T-helper 2 cell treated with Interferon-gamma antibody and Interleukin-4, amounts not matched to agents 100 ng/mL and 5 ng/mL, for 36 hours (primary cell): ENCODE data around the gene PCSK4. TPM values are rescaled to one million over a fixed set of nuclear protein-coding genes. Genes with fewer than 3 reads are reported as not detected.

ENCODE experiments used
- intact Hi-C: fragments of 100-400 bp; cut with micrococcal nuclease; formaldehyde crosslinking; loops from one replicate; pipeline ENCODE4 v1.15.1; 2023
- total RNA-seq: library from RNA; stranded (reverse); gene quantifications from 2 replicates; pipeline ENCODE4 v1.2.3, GENCODE V29; 2022

PCSK4 gene
- total RNA-seq, 1 donor from 2014 or later: 2.2 TPM

DNA sequence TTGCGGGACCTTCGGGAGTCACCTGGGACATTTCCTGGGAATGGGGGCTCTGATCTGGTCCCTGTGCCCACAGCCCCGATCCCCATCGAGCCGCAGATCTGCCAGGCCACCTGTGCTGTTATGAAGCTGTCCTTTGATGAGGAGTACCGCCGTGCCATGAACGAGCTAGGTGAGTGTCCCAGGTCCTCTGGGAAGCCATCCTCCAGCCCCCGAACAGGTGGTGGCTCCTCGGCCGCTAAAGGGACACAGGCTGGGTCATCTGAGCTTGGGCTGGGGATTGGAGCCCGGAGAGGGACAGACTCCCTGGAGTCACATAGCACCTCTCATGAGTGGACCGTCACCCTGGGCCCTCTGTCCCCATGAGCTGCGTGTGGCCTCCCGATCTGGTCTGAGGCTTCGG, 32.3 kb downstream of the PCSK4 start:
- intact Hi-C loops: no loop called here

- intact Hi-C loops: no loop called here
These were observed 33.0 kb downstream of the PCSK4 start for GRCh38 chr19:1457031-1457739.

- intact Hi-C loops: no loop called here
These were observed 33.8 kb downstream of the PCSK4 start for GRCh38 chr19:1456121-1456900.

GRCh38 chr19:1455336-1456120, 34.6 kb downstream of the PCSK4 start:
- intact Hi-C loops: no loop called here

- intact Hi-C loops: no loop called here
These were observed 35.2 kb downstream of the PCSK4 start for GRCh38 chr19:1455002-1455335.

DNA sequence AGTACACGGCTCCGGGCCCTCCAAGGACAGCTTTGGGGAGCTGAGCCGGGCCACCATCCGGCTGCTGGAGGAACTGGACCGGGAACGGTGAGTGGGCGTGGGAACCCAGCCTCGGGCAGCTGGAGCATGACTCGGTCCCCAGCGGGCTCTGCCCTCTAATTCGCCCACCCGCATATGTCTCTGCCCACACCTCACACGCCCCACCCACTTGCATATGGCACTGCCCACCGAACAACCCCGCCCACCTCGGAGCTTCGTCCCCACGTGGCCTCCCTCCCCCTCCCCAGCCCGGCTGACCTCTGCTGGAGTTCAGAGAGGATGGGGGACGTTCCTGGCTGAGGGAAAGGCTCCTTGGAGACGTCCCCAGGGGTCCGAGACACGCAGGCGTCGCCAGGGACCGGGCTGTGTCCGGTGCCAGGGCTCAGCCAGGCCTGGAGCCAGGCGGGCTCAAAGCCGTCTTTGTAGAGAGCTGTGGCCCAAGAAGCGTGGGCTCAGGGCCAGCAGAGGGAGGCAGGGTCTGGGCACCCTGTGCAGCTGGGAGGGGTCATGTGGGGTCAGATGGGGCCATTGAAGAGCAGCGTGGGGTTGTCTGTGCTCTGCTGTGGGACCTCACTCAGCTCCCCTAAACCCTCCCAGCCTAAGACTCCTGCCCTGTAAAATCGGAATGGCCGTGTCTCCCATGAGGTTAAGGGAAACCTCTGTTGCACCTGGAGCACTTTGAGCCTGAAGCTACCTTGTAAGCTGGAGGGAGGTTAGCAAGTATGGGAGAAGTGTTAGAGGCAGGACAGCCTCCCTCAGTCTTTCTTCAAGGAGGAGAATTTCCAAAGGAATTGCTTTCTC, 36.4 kb downstream of the PCSK4 start:
- intact Hi-C loops: no loop called here

DNA sequence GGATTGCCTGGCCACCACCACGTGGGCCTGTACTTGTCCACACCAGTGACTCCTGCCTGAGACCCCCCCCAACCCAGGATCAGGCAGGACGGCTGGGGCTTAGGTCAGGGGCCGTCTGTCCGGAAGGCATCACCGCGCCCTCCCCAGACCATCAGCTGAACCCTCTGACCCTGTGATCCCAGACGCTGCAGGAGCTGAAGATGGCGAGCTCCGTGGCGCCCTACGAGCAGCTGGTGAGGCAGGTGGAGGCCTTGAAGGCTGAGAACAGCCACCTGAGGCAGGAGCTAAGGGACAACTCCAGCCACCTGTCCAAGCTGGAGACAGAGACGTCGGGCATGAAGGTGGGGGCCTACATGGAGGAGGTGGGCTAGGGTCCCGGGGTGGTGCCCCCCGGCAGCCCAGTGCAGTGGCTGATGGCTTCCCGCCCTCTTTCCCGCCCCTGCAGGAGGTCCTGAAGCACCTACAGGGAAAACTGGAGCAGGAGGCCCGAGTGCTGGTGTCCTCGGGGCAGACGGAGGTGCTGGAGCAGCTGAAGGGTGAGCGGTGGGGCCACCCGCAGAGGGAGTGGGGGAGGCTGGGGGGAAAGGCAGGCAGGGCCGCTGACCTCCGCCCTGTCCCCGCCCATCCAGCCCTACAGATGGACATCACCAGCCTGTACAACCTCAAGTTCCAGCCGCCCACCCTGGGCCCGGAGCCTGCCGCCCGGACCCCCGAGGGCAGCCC, 37.2 kb downstream of the PCSK4 start:
- intact Hi-C loops: no loop called here

DNA sequence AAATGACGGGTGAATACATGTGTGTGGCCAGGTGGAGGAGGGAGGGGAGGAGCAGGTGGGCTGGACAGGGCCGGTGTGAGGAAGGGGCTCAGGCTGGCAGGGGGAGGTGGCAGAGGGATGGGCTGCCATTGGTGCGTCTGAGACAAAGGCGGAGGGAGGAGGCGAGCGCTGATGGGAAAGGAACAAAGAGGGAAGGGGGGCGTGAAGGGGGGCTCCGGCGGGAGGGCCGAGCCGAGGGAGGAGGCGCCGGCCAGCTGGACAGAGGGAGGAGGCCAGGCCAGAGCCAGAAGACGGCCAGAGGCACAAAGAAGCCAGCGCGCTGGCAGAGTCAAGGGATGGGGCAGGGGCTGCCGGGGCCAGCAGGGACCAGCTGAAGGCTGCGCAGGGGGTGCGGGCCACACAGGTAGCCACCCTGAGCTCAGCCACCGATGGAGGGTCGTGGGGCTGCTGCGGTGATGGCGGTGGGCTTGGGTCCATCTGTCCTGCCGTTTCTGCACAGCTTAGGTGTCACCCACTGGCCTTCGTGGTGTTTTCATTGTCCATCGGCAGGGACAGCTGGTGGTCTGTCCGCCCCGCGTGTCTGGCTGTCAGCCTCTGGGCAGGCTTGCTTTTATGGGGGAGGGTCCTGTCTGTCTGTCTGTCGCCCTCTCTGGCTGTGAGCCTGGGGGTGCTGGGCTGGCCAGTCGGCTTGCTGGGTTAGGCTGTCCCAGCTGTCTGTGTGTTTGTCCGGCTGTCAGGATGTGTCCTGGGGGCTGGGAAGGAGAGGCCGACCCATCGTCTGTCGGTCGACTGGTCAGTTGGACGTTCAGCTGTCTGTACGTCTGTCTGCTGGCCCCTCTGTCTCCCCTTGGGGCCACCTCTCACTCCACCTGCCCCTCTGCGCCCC, 38.0 kb downstream of the PCSK4 start:
- intact Hi-C loops: no loop called here

DNA sequence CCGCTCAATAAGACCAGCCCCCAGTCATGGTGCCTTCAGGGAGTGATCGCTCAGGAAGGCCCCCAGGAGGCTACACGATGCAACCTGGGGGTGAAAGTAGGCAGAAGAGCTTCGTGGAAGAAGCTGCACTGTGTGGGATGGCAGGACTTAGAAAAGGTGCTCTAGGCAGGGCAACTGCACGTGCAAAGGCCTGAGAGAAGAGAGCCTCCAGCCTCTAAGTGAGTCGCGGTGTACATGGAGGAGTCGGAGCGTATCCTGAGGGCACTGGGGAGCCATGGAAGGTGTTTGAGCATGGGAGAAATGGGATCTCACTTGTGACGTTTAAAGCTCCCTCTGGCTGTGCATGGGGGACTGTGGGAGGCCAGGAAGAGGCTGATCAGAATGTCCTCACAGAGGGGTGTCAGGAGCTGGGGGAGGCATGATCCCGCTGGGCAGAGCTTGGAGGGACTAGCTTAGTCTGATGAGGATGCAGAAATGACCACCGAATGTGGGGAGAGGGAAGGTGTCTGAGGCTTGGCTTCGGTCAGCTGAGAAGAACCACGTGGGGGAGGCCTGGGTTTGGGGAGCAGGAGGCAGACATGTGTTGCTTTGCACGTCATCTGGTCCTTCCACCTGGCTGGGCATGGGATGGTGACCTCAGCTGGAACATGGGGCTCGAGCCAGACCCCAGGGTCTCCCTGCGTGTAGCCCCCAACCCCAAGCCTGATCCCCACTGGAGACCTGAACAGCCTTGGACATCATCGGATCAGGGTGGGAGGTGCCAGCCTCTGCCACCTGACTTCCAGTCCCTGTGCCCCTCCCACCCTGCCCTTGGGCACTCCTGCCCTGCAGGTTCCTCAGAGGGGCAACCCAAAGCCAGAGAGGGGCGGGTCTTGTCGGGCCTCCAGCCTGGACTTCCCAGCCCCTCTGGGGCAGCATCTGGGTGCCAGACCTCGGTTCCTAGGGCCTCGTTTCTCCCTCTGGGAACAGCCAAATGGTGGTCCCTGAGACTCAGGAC, 39.1 kb downstream of the PCSK4 start:
- intact Hi-C loops: no loop called here

- intact Hi-C loops: no loop called here
These were observed 40.4 kb downstream of the PCSK4 start, which contains the start of gene APC2 for GRCh38 chr19:1449467-1450442. Gene APC2 (plus strand): TSS chr19:1450121. CDS start chr19:1453002, 2,881 bp downstream.

GRCh38 chr19:1447944-1448343, 42.2 kb downstream of the PCSK4 start:
- intact Hi-C loops: no loop called here

DNA sequence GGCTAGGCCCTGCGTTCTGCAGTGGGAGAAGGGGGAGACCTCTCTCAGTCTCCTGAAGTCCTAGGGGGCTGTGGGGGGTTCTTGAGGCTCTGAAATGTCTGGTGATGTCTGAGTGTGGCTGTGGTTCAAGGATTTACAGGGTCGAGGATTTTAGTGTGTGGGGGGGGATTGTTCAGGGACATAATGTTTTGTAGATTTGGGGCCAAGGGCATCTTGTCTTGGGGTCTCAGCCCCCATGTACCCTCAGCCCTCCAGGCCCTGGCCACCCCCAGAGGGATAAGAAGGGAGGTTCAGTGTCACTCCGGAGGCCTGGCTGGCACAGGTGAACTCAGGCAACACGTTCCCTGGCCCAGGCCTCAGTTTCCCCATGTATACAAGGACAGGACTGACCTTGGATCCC, 42.6 kb downstream of the PCSK4 start:
- intact Hi-C loops: no loop called here

DNA sequence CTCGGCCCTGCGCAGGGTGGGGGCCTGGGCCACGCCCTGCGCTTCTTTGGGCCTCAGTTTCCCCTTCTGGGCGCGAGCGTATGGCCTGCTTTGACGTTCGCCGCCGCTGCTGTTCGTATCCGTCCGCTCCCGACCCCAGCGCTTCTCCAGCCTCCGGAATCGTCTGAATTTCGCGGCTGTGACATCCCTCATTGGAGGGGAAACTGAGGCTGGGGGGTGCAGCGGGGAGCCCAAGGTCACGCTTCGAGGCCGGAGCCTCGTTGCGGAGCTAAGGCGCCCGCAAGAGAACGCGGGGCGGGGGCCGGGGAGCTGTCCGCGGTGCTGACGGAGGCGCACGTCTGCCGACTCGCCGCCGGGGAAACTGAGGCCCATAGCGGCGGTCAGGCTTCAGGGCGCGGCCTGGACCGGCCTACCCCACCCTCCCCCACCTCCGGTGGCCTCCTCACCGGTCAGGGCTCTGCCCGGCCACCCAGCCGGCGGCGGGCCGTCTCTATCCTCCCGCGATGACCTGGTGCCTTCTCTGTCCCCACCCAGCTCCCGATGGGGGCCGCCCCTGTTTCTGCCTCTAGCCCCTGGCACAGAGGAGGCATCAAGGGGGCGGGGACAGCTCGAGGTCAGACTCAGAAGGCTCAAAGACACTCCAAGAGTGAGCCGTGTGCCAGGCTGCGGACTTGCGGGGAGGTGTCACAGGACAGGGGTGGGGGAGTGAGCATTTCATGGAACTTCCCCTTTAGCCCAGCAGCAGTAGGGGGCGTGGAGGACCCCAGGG, 43.3 kb downstream of the PCSK4 start:
- intact Hi-C loops: no loop called here

- intact Hi-C loops: loop anchor here (1.0 kb wide), 1 partner anchor 44 kb away; the partner anchor contains the start of gene PCSK4
These were observed 44.0 kb downstream of the PCSK4 start for GRCh38 chr19:1445932-1446712.

DNA sequence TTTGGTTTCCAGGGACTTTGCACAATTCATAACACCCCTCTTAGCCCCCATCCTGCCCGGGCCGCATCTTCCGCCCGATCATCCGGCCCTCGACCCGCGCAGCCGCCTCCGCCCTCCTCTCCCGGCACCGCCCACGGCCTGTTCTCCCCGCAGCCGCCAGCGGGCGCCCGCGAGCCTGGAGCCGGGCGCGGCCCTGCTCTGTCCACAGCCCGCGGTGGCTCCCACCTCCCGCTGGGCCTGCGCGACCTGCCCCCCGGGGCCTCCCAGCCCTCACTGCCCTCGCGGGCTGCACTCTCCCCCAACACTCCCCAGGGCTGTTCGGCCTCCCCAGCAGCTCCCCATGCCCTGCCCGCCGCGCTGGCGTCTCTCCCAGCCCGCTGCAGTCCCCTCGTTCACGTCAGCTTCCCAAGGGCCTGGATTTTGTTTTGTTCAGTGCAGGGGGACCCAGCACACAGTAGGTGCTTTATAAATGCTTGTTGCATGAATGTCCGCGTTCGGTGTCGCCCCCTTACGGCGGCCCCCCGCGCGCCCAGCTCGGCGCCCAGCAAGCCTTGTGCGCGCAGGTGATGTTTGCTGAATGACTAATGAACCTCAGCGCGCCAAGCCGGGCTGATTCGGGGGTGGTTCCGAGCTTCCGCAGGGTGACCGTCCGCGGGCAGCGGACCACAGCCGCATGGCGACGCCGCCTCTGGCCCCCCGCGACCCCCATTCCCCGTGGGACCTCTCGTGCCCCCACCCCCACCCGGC, 44.8 kb downstream of the PCSK4 start:
- intact Hi-C loops: loop anchor here (1.0 kb wide), 1 partner anchor 45 kb away; the partner anchor contains the start of gene PCSK4
